ENCODE data around the gene PSMB3.

Gene PSMB3

DNA sequence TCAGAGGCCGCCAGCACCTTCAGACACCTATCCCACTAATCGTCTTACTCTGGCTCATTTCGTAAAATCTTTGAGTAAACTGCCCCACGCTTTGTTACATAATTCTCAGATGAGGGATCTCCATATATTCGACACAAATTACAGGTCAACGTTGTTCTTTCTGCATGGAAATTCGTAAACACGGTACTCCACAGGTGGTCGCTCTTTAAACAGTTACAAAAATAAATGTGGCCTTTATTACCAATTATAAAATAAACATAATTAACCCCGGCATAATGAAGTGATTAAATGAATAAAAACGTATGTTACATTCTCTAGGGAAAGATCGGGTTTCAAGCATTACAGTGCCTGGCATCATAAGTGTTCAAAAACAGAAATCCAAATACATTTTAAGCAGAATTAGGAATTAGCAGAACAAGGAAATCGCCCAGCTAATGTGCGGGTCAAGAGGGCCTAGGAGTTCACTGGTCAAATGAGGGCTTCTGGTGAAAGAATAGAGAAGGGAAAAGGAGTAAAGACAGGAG, 47.8 kb downstream of the PSMB3 start:
- peak overlapping the region; percentile 99 for H3K4me3 ChIP-seq
- H3K27ac ChIP-seq, result peak overlapping the region; percentile 98 to 100
- DNase-seq (ENCODE audit: low spot score), result no peak
- TF ChIP-seq, protein P1, sequence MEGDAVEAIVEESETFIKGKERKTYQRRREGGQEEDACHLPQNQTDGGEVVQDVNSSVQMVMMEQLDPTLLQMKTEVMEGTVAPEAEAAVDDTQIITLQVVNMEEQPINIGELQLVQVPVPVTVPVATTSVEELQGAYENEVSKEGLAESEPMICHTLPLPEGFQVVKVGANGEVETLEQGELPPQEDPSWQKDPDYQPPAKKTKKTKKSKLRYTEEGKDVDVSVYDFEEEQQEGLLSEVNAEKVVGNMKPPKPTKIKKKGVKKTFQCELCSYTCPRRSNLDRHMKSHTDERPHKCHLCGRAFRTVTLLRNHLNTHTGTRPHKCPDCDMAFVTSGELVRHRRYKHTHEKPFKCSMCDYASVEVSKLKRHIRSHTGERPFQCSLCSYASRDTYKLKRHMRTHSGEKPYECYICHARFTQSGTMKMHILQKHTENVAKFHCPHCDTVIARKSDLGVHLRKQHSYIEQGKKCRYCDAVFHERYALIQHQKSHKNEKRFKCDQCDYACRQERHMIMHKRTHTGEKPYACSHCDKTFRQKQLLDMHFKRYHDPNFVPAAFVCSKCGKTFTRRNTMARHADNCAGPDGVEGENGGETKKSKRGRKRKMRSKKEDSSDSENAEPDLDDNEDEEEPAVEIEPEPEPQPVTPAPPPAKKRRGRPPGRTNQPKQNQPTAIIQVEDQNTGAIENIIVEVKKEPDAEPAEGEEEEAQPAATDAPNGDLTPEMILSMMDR (IDR thresholded peaks at IDR 0.05), result no peak

DNA sequence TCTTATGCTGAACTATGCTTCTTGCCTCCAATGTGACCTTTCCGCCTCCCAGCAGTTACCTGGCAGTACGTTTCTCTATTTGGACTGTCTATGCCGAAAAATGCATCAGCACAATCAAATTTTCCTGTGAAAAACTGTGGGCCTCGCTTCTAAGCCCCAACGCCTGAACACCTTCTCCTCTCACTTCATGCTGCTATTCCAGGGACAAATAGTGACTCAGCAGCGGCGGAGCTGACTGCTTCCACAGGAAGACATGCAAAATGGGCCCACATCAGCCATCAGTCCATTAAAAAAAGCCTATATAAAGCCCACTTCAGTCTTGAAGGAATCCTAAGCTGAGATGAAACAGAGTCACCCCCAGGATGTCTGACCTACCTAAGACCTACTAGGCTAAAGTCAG, 57.3 kb downstream of the PSMB3 start:
- Histone ChIP-seq H3K4me3 (no peak overlapping the region), H3K27ac (no peak overlapping the region)
- TF ChIP-seq, protein P1 (IDR thresholded peaks at IDR 0.05), result no peak
- no peak for DNase-seq (ENCODE audit: low spot score)

All from coronary artery (tissue), 2 donors.